ENCODE data around the gene SMYD3. TPM values are rescaled to one million over a fixed set of nuclear protein-coding genes. Genes with fewer than 3 reads are reported as not detected.

SMYD3 gene
- total and polyA plus RNA-seq, 2 of the 4 experiments (the other 2 are of a cell fraction): 26.5 to 37.6 TPM

- TF ChIP-seq NFE2L2 (IDR thresholded peaks at IDR 0.05; ENCODE audit: low read depth, low read length): no peak
Measured at GRCh38 chr1:246508897-246509688, 2.0 kb upstream of the SMYD3 start (continued).

- H2BK5ac ChIP-seq (ENCODE audit: low read depth, low read length, poor library complexity, severe bottlenecking): no peak overlapping the region
- peak overlapping the region; percentile 85 for H3K4me2 ChIP-seq (ENCODE audit: low read depth, low read length)
- peak overlapping the region; percentile 84 for H2AK9ac ChIP-seq (replicated peaks; ENCODE audit: low read depth, low read length, poor library complexity)
- peak overlapping the region; percentile 79 for H3K14ac ChIP-seq (replicated peaks; ENCODE audit: low read depth, low read length)
- no peak overlapping the region for H3K18ac ChIP-seq (ENCODE audit: low read depth, low read length)
- no peaks in the 10 kb centered on the region for H3K36me3 ChIP-seq (ENCODE audit: control insufficient read depth, insufficient read depth, low read length)
- H4K91ac ChIP-seq (ENCODE audit: insufficient read depth, low read depth, low read length): no peak overlapping the region
- peak overlapping the region; percentile 43 for H3K9ac ChIP-seq (ENCODE audit: low read depth, low read length)
- CTCF ChIA-PET: no interaction called here
- peak overlapping the region; percentile 98 for H3K4me3 ChIP-seq (ENCODE audit: insufficient read depth, low read depth, low read length)
- no peak overlapping the region for H4K8ac ChIP-seq (ENCODE audit: low read depth in 2 of 2, low read length in 2 of 2)
- in situ Hi-C loops (cut with MboI; ENCODE audit: low sequenced_read_pairs): no loop called here
- no peak overlapping the region for H2BK15ac ChIP-seq (ENCODE audit: low read depth, low read length)
- POLR2A ChIA-PET (ENCODE audit: unreplicated experiment): no interaction called here
- H3K23ac ChIP-seq (ENCODE audit: low read depth, low read length): peak overlapping the region; percentile 81; the same call in 1 of the 2 replicates
- peaks cover 8% of the 10 kb centered on the region for H3K4me1 ChIP-seq (ENCODE audit: control insufficient read depth, insufficient read depth, low read length)
- no peak overlapping the region for H3K56ac ChIP-seq (ENCODE audit: extremely low read depth, insufficient read depth, low read length)
- H3K9me1 ChIP-seq (ENCODE audit: insufficient read depth, low read length): peaks cover 9% of the 10 kb centered on the region; the same call in 1 of the 2 replicates
- WGBS, 2 experiments (ENCODE audit: extremely low coverage in 2 of 2, insufficient read length in 1 of 2): no CpG with 5 or more reads among the region's 9 CpGs
- TF ChIP-seq FOS (IDR thresholded peaks at IDR 0.05; ENCODE audit: low read depth, low read length) (no peak), CHD1 (IDR thresholded peaks at IDR 0.05; ENCODE audit: low read depth, low read length) (no peak), SMC3 (IDR thresholded peaks at IDR 0.05; ENCODE audit: low read depth, low read length) (no peak), POLR2A (IDR thresholded peaks at IDR 0.05; ENCODE audit: low read depth, low read length) (no peak), MAFK (IDR thresholded peaks at IDR 0.05; ENCODE audit: low read depth, low read length) (no peak), RAD21 (IDR thresholded peaks at IDR 0.05; ENCODE audit: low read length) (no peak), NFE2L2 (IDR thresholded peaks at IDR 0.05; ENCODE audit: low read depth, low read length) (no peak)
- no peak overlapping the region; the same call in 1 of the 2 replicates for H2AK5ac ChIP-seq (ENCODE audit: low read depth, low read length)
- no peaks in the 10 kb centered on the region for H3K9me3 ChIP-seq (ENCODE audit: control insufficient read depth, insufficient read depth, low read length)
- peaks cover 7% of the 10 kb centered on the region; the same call in 1 of the 2 replicates for H4K20me1 ChIP-seq (ENCODE audit: insufficient read depth, low read length)
- H2AFZ ChIP-seq (replicated peaks; ENCODE audit: low read length, poor library complexity): peak overlapping the region; percentile 98
- ATAC-seq (ENCODE audit: low read depth) (no peak; the same call in 1 of the 2 replicates), DNase-seq (no peak)
- H3K27me3 ChIP-seq (ENCODE audit: control insufficient read depth, insufficient read depth, low read length): no peaks in the 10 kb centered on the region
- H2BK120ac ChIP-seq (ENCODE audit: low read depth, low read length): no peak overlapping the region
- no peak overlapping the region; the same call in 1 of the 2 replicates for H3K27ac ChIP-seq (ENCODE audit: insufficient read depth, low read length)
- H3K79me1 ChIP-seq (ENCODE audit: low read depth in 1 of 2, low read length in 2 of 2): peaks cover 33 to 42% of the 10 kb centered on the region in 2 experiments
- dilution Hi-C loops (cut with HindIII; ENCODE audit: low sequenced_read_pairs, unreplicated experiment): no loop called here
- H2BK20ac ChIP-seq (ENCODE audit: low read depth, low read length): no peak overlapping the region
- no peak overlapping the region for H4K5ac ChIP-seq (ENCODE audit: low read depth, low read length)
- H3K4ac ChIP-seq (ENCODE audit: low read depth, low read length): no peak overlapping the region; the same call in 1 of the 2 replicates
- no TSS peak for BruUV-seq (replicated peaks)
- intact Hi-C loops (cut with micrococcal nuclease): loop anchor here (5.0 kb wide), 1 partner anchor 126 kb away; no protein-coding TSS in a partner anchor
Measured at GRCh38 chr1:246506367-246506673, 759 bp downstream of the SMYD3 start.
